DMS114 treated with DMSO at 0.1 percent for 48 hours (cell line): ENCODE data around the gene DNMT1.
"Not testable (repeated sequence)": the region's sequence is repeated elsewhere in the genome, so short reads cannot be mapped to it uniquely, and the experiment has no call there.

Experiments
- DNase-seq: peaks from one replicate; lab custom pipeline; 2025; ENCODE audit not compliant: unreplicated experiment; lab: John Stamatoyannopoulos, UW

The DNMT1 gene

GRCh38 chr19:10222201-10222890 lies 27.6 kb upstream of the DNMT1 start:
- no peak for DNase-seq

- no peak for DNase-seq
These were observed 25.9 kb upstream of the DNMT1 start for GRCh38 chr19:10220695-10221094.

- no peak for DNase-seq
These were observed 24.9 kb upstream of the DNMT1 start for GRCh38 chr19:10219678-10220077.

- DNase-seq, result no peak
These were observed 22.3 kb upstream of the DNMT1 start for GRCh38 chr19:10217085-10217484.

GRCh38 chr19:10214784-10215183 lies 20.0 kb upstream of the DNMT1 start:
- no peak for DNase-seq

GRCh38 chr19:10211691-10212090 lies 16.9 kb upstream of the DNMT1 start:
- no peak for DNase-seq

- DNase-seq, result no peak
These were observed 16.3 kb upstream of the DNMT1 start for GRCh38 chr19:10211061-10211460.

- no peak for DNase-seq
These were observed 14.6 kb upstream of the DNMT1 start for GRCh38 chr19:10209315-10209714.

GRCh38 chr19:10207026-10207425 lies 12.3 kb upstream of the DNMT1 start:
- no peak for DNase-seq

GRCh38 chr19:10206226-10206885 lies 11.6 kb upstream of the DNMT1 start:
- DNase-seq, result no peak

GRCh38 chr19:10205636-10206035 lies 10.9 kb upstream of the DNMT1 start:
- DNase-seq, result no peak

GRCh38 chr19:10203686-10204085 lies 8.9 kb upstream of the DNMT1 start:
- DNase-seq, result no peak

- no peak for DNase-seq
These were observed 6.4 kb upstream of the DNMT1 start for GRCh38 chr19:10201176-10201575.

- not testable (repeated sequence) for DNase-seq
These were observed 5.3 kb upstream of the DNMT1 start for GRCh38 chr19:10200101-10200500.

- not testable (repeated sequence) for DNase-seq
These were observed 4.3 kb upstream of the DNMT1 start for GRCh38 chr19:10198889-10199644.

- DNase-seq, result no peak
These were observed 406 bp upstream of the DNMT1 start for GRCh38 chr19:10195199-10195519.

GRCh38 chr19:10193790-10194499 lies 808 bp downstream of the DNMT1 start:
- peak; percentile 31 for DNase-seq

- no peak for DNase-seq
These were observed 1.8 kb downstream of the DNMT1 start for GRCh38 chr19:10192922-10193321.

GRCh38 chr19:10191347-10191746 lies 3.4 kb downstream of the DNMT1 start:
- DNase-seq, result no peak

GRCh38 chr19:10190026-10190425 lies 4.7 kb downstream of the DNMT1 start:
- DNase-seq, result no peak

GRCh38 chr19:10189616-10190015 lies 5.1 kb downstream of the DNMT1 start:
- no peak for DNase-seq

- DNase-seq, result no peak
These were observed 7.4 kb downstream of the DNMT1 start for GRCh38 chr19:10187315-10187714.
